Measurements from ENCODE around the gene NBL1.

NBL1 gene

GRCh38 chr1:19602486-19602885, 41.6 kb upstream of the NBL1 start:
- no peak overlapping the region for H3K4me3 ChIP-seq (ENCODE audit: low read depth, low read length)
- DNase-seq (ENCODE audit: low read depth) = no peak
- TF ChIP-seq CTCF (IDR thresholded peaks at IDR 0.05; ENCODE audit: low read depth, low read length) = no peak
- TF ChIP-seq POLR2A (IDR thresholded peaks at IDR 0.05; ENCODE audit: extremely low read depth, insufficient read length) = no peak
- no peak for TF ChIP-seq MAX (IDR thresholded peaks at IDR 0.05; ENCODE audit: low read depth, low read length)
- no peak for TF ChIP-seq MYC (IDR thresholded peaks at IDR 0.05; ENCODE audit: low read depth, low read length)

GRCh38 chr1:19605967-19606366, 38.1 kb upstream of the NBL1 start:
- peak; percentile 31 for DNase-seq (ENCODE audit: low read depth)
- H3K4me3 ChIP-seq (ENCODE audit: low read depth, low read length) = no peak overlapping the region
- TF ChIP-seq CTCF (IDR thresholded peaks at IDR 0.05; ENCODE audit: low read depth, low read length) (no peak), POLR2A (IDR thresholded peaks at IDR 0.05; ENCODE audit: extremely low read depth, insufficient read length) (no peak), MAX (IDR thresholded peaks at IDR 0.05; ENCODE audit: low read depth, low read length) (no peak), MYC (IDR thresholded peaks at IDR 0.05; ENCODE audit: low read depth, low read length) (no peak)

GRCh38 chr1:19606817-19607642, 37.1 kb upstream of the NBL1 start:
- DNase-seq (ENCODE audit: low read depth) = no peak
- no peak for TF ChIP-seq POLR2A (IDR thresholded peaks at IDR 0.05; ENCODE audit: extremely low read depth, insufficient read length)
- TF ChIP-seq MYC (IDR thresholded peaks at IDR 0.05; ENCODE audit: low read depth, low read length) = no peak
- no peak for TF ChIP-seq MAX (IDR thresholded peaks at IDR 0.05; ENCODE audit: low read depth, low read length)
- no peak for TF ChIP-seq CTCF (IDR thresholded peaks at IDR 0.05; ENCODE audit: low read depth, low read length)
- no peak overlapping the region for H3K4me3 ChIP-seq (ENCODE audit: low read depth, low read length)

GRCh38 chr1:19608232-19608631, 35.9 kb upstream of the NBL1 start:
- H3K4me3 ChIP-seq (ENCODE audit: low read depth, low read length) = no peak overlapping the region
- TF ChIP-seq MAX (IDR thresholded peaks at IDR 0.05; ENCODE audit: low read depth, low read length) = no peak
- TF ChIP-seq CTCF (IDR thresholded peaks at IDR 0.05; ENCODE audit: low read depth, low read length) = no peak
- no peak for TF ChIP-seq POLR2A (IDR thresholded peaks at IDR 0.05; ENCODE audit: extremely low read depth, insufficient read length)
- TF ChIP-seq MYC (IDR thresholded peaks at IDR 0.05; ENCODE audit: low read depth, low read length) = no peak
- DNase-seq (ENCODE audit: low read depth) = no peak

GRCh38 chr1:19610282-19610981, 33.7 kb upstream of the NBL1 start:
- TF ChIP-seq MYC (IDR thresholded peaks at IDR 0.05; ENCODE audit: low read depth, low read length) (no peak), MAX (IDR thresholded peaks at IDR 0.05; ENCODE audit: low read depth, low read length) (no peak), CTCF (IDR thresholded peaks at IDR 0.05; ENCODE audit: low read depth, low read length) (no peak), POLR2A (IDR thresholded peaks at IDR 0.05; ENCODE audit: extremely low read depth, insufficient read length) (no peak)
- no peak for DNase-seq (ENCODE audit: low read depth)
- H3K4me3 ChIP-seq (ENCODE audit: low read depth, low read length) = no peak overlapping the region

All from NB4 (cell line).